Neural progenitor cell (in vitro differentiated cells): ENCODE data around the gene EFTUD2. TPM values are rescaled to one million over a fixed set of nuclear protein-coding genes. Genes with fewer than 3 reads are reported as not detected.

Experiments used
- DNase-seq: peaks from one replicate; pipeline ENCODE4 v3.0.0-alpha.2; 2016; ENCODE audit warnings: low spot score
- H2AFZ ChIP-seq: fragments of 200-600 bp; sonication (generic); replicated peaks from 2 replicates; pipeline ENCODE4 v1.6.1; 2016; ENCODE audit warnings: antibody characterized with exemption
- H3F3A ChIP-seq: fragments of 200-600 bp; sonication (generic); 2 replicates; pipeline ENCODE4 v1.6.1; 2016; ENCODE audit warnings: antibody characterized with exemption, low read depth
- H3K27ac ChIP-seq: fragments of 200-600 bp; sonication (generic); 2 replicates; pipeline ENCODE4 v1.5.1; 2016; ENCODE audit warnings: mild to moderate bottlenecking
- H3K27me3 ChIP-seq: fragments of 200-600 bp; sonication (generic); 2 replicates; pipeline ENCODE4 v1.6.1; 2016; ENCODE audit warnings: mild to moderate bottlenecking, moderate library complexity
- H3K36me3 ChIP-seq: fragments of 200-600 bp; sonication (generic); 2 replicates; pipeline ENCODE4 v1.5.1; 2016
- H3K4me1 ChIP-seq: fragments of 200-600 bp; sonication (generic); 2 replicates; pipeline ENCODE4 v1.6.1; 2016; ENCODE audit warnings: mixed run types
- H3K4me2 ChIP-seq: fragments of 200-600 bp; sonication (generic); 2 replicates; pipeline ENCODE4 v1.6.1; 2016
- H3K4me3 ChIP-seq: fragments of 200-600 bp; sonication (generic); 2 replicates; pipeline ENCODE4 v1.5.1; 2016
- H3K79me2 ChIP-seq: fragments of 200-600 bp; sonication (generic); 2 replicates; pipeline ENCODE4 v1.6.1; 2016; ENCODE audit warnings: low read depth
- H3K9ac ChIP-seq: fragments of 200-600 bp; sonication (generic); 2 replicates; pipeline ENCODE4 v1.6.1; 2016
- H3K9me3 ChIP-seq: fragments of 200-600 bp; sonication (generic); 2 replicates; pipeline ENCODE4 v1.5.1; 2016; ENCODE audit warnings: low read depth
- H4K20me1 ChIP-seq: fragments of 200-600 bp; sonication (generic); 2 replicates; pipeline ENCODE4 v1.6.1; 2016; ENCODE audit warnings: low read depth
- H3K27ac Mint-ChIP-seq: 3 replicates; pipeline ENCODE4 v1.8.0; 2021; ENCODE audit warnings: mixed read lengths
- H3K27me3 Mint-ChIP-seq: 2 replicates; pipeline ENCODE4 v1.8.0; 2022; ENCODE audit warnings: low read depth, mild to moderate bottlenecking, inconsistent platforms, moderate library complexity, mixed read lengths; ENCODE audit not compliant: insufficient read depth
- H3K36me3 Mint-ChIP-seq: 3 replicates; pipeline ENCODE4 v1.8.0; 2021; ENCODE audit warnings: mixed read lengths
- H3K4me1 Mint-ChIP-seq: 3 replicates; pipeline ENCODE4 v1.8.0; 2021; ENCODE audit warnings: mixed read lengths
- H3K4me3 Mint-ChIP-seq: 3 replicates; pipeline ENCODE4 v1.8.0; 2021; ENCODE audit warnings: mild to moderate bottlenecking, moderate library complexity, mixed read lengths
- H3K9me3 Mint-ChIP-seq: 3 replicates; pipeline ENCODE4 v1.8.0; 2020; ENCODE audit warnings: mixed read lengths
- CTCF ChIP-seq: fragments of 200-600 bp; sonication (generic); IDR thresholded peaks from 2 replicates; pipeline ENCODE4 v1.5.1; 2017; ENCODE audit warnings: antibody characterized with exemption, mild to moderate bottlenecking
- EZH2 ChIP-seq: fragments of 200-600 bp; sonication (generic); IDR thresholded peaks from 2 replicates; pipeline ENCODE4 v1.6.1; 2017; ENCODE audit warnings: antibody characterized with exemption, mild to moderate bottlenecking, moderate library complexity
- EZH2phosphoT487 ChIP-seq: fragments of 200-600 bp; sonication (generic); IDR thresholded peaks from 2 replicates; pipeline ENCODE4 v1.6.1; 2017; ENCODE audit warnings: antibody characterized with exemption
- total RNA-seq: library from RNA; depleted of rRNA; stranded (reverse); fragments of >200 nt; gene quantifications from 2 replicates; pipeline ENCODE4 v1.2.3, GENCODE V29; 2015; ENCODE audit warnings: low replicate concordance

Gene EFTUD2
- total RNA-seq, 1 donor from 2014 or later: 185 TPM

- H3K27me3 ChIP-seq: no peaks in the 10 kb centered on the region
- peaks cover 11% of the 10 kb centered on the region for H3K4me1 ChIP-seq
- H2AFZ ChIP-seq: no peak overlapping the region
- Mint-ChIP-seq H3K4me3 (no peak overlapping the region), H3K27me3 (peaks cover 5% of the 10 kb centered on the region), H3K27ac (no peak overlapping the region), H3K4me1 (peaks cover 15% of the 10 kb centered on the region), H3K9me3 (peaks cover 3% of the 10 kb centered on the region), H3K36me3 (peaks cover 55% of the 10 kb centered on the region)
- H3K27ac ChIP-seq: peak overlapping the region; percentile 27
- H3K4me2 ChIP-seq: no peak overlapping the region
- no peak for DNase-seq
- peaks cover 60% of the 10 kb centered on the region for H4K20me1 ChIP-seq
- peaks cover 18% of the 10 kb centered on the region for H3F3A ChIP-seq
- H3K9ac ChIP-seq: no peak overlapping the region
- peaks cover 32% of the 10 kb centered on the region for H3K36me3 ChIP-seq
- no peak overlapping the region for H3K4me3 ChIP-seq
- TF ChIP-seq EZH2 (no peak), EZH2phosphoT487 (no peak), CTCF (no peak)
- H3K79me2 ChIP-seq: peaks cover 100% of the 10 kb centered on the region
- H3K9me3 ChIP-seq: no peaks in the 10 kb centered on the region
Measured at GRCh38 chr17:44942456-44942855, 43.2 kb upstream of the EFTUD2 start.

- Histone ChIP-seq H3K36me3 (peaks cover 32% of the 10 kb centered on the region), H3K79me2 (peaks cover 100% of the 10 kb centered on the region), H3K4me2 (no peak overlapping the region), H3F3A (peaks cover 19% of the 10 kb centered on the region), H3K9ac (no peak overlapping the region), H3K4me1 (peaks cover 11% of the 10 kb centered on the region), H3K4me3 (no peak overlapping the region), H4K20me1 (peaks cover 64% of the 10 kb centered on the region), H3K27ac (peak overlapping the region; percentile 27), H2AFZ (no peak overlapping the region), H3K9me3 (no peaks in the 10 kb centered on the region), H3K27me3 (no peaks in the 10 kb centered on the region)
- no peak overlapping the region for H3K4me3 Mint-ChIP-seq
- peaks cover 15% of the 10 kb centered on the region for H3K4me1 Mint-ChIP-seq
- TF ChIP-seq EZH2 (no peak), CTCF (no peak), EZH2phosphoT487 (no peak)
- H3K9me3 Mint-ChIP-seq: peaks cover 3% of the 10 kb centered on the region
- H3K36me3 Mint-ChIP-seq: peaks cover 58% of the 10 kb centered on the region
- no peak for DNase-seq
- peaks cover 4% of the 10 kb centered on the region for H3K27me3 Mint-ChIP-seq
- no peak overlapping the region for H3K27ac Mint-ChIP-seq
Measured at GRCh38 chr17:44941712-44942331, 42.6 kb upstream of the EFTUD2 start.

- peaks cover 92% of the 10 kb centered on the region for H3K79me2 ChIP-seq
- no peak for DNase-seq
- peaks cover 19% of the 10 kb centered on the region for H3F3A ChIP-seq
- peaks cover 4% of the 10 kb centered on the region for H3K4me1 ChIP-seq
- no peak overlapping the region for H2AFZ ChIP-seq
- Mint-ChIP-seq H3K4me1 (peaks cover 8% of the 10 kb centered on the region), H3K27me3 (no peaks in the 10 kb centered on the region), H3K36me3 (peaks cover 57% of the 10 kb centered on the region), H3K9me3 (peaks cover 3% of the 10 kb centered on the region), H3K27ac (no peak overlapping the region), H3K4me3 (no peak overlapping the region)
- no peak for TF ChIP-seq EZH2
- no peak for TF ChIP-seq EZH2phosphoT487
- TF ChIP-seq CTCF: no peak
- H3K9ac ChIP-seq: no peak overlapping the region
- H3K27me3 ChIP-seq: no peaks in the 10 kb centered on the region
- no peak overlapping the region for H3K4me3 ChIP-seq
- peaks cover 32% of the 10 kb centered on the region for H3K36me3 ChIP-seq
- no peak overlapping the region for H3K27ac ChIP-seq
- H3K9me3 ChIP-seq: no peaks in the 10 kb centered on the region
- no peak overlapping the region for H3K4me2 ChIP-seq
- peaks cover 57% of the 10 kb centered on the region for H4K20me1 ChIP-seq
Measured at GRCh38 chr17:44940768-44941167, 41.5 kb upstream of the EFTUD2 start.
